GM19193 (cell line): ENCODE measurements around the gene OSBPL8.

Experiments
- POLR2A ChIP-seq: IDR thresholded peaks from 4 replicates; pipeline ENCODE4 v1.6.1; 2011; ENCODE audit not compliant: insufficient read depth, insufficient read length; ENCODE audit errors: extremely low read depth

Gene OSBPL8

GRCh38 chr12:76341436-76342030 lies 218.0 kb downstream of the OSBPL8 start:
- TF ChIP-seq POLR2A = no peak

GRCh38 chr12:76340680-76341435 lies 218.7 kb downstream of the OSBPL8 start:
- no peak for TF ChIP-seq POLR2A

GRCh38 chr12:76337583-76337982 lies 222.0 kb downstream of the OSBPL8 start:
- no peak for TF ChIP-seq POLR2A

GRCh38 chr12:76332606-76333005 lies 227.0 kb downstream of the OSBPL8 start:
- no peak for TF ChIP-seq POLR2A

DNA sequence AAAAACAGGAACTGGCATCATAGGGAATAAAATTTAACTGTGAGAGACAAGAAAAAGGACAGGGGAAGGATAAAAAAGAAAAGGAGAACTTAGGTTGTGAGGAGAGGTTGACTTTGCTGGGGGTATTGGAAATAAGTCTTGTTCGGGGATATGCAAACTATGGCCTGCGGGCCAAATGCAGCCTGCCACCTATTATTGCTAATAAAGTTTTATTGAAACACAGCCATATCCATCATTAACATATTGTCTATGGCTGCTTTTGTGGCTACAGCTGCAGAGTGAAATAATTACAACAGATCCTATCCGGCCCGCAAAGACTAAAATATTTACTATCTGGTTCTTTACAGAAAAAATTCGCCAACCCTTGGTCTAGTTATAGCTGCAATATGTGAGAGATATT lies 230.0 kb downstream of the OSBPL8 start:
- no peak for TF ChIP-seq POLR2A

DNA sequence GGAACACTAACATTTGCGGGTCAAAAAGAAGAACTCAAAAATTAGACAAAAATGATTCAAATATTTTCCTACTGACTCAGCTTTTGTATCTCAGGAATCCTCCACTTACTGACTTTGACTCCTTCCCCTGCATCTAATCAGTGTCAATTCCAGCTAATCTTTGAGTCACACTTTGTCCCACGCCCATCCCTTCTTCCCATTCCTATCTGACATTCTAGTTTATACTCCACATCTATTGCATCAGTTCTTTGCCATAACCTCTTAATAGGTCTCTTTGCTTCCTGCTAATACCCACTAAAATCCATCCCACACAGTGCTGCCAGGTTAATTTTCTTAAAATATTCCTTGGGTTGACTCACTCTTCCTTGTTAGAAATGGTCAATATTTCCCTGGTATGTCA lies 230.4 kb downstream of the OSBPL8 start:
- TF ChIP-seq POLR2A = no peak

DNA sequence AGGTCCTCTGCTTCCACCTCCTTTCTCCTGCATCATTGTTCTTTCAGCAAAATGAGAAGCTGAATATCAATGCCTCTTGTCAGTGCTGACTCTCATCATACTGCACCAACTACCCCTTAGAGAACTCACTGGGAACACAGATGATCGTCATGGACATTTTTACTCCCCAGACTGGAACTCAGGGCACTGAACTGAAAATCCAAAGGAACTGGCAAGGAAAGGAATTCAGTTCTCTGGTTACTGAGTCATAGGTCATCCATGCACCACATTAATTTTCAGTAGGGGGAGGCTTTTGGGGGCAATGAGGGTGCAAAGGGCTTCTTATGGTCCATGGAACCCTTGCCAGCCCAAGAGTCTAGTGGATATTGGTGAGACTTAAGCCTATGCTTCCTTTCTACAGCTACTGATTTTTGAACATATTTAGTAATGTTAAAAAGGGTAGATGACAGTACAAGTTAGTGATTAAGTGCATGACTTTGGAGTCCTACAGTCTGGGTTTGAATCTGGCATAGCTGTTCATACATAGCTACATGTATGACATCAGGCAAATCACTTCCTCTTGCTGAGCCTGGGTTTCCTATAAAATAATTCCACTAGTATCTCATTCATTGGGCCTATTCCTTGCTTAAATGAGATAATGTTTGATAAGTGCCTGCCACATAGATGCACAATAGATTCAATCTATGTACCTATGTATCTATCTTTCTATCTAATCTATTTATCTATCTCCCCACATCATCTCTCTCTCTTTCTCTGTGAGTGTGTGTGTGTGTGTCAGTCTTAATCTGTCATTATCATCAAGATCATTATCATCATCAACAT lies 240.6 kb downstream of the OSBPL8 start:
- no peak for TF ChIP-seq POLR2A

DNA sequence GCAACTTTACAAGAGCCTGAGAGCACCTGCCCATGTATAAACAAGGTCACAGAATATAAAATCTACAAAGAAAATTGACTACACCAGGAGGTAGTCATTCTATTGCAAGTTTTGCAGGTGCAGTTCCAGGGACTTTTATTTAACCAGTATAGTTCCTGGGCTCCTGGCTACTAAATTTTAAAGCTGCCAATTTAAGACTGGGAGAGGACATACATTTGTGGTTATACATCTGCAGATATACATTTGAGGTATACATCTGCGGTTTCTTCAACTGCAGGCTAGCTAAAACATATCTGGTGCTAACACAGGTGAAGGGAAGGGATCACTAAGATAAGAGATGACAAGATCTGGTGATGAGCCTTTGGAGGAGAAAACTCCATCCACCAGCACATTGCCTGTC lies 241.6 kb downstream of the OSBPL8 start:
- no peak for TF ChIP-seq POLR2A

- TF ChIP-seq POLR2A = no peak
Measured at GRCh38 chr12:76316468-76316867, 243.1 kb downstream of the OSBPL8 start.

DNA sequence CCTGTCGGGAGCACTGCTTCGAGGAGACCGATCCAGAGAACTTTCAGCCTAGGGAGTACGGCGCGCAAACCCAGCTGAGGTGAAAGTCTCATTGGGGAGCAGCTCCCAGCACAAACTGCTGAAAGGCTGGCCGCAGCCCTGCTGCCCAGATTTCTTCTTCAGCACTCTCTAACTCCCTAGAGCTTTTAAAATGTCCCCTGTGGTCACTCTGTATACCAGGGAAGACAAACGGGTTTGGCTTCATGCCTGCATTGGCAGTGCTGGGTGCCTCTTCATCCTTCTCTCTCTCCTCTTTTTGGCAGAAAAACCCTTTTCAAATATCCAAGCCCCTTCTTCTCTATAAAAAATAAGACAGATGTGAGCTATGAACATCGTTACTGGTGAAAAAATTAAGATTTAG lies 246.3 kb downstream of the OSBPL8 start:
- TF ChIP-seq POLR2A = no peak

DNA sequence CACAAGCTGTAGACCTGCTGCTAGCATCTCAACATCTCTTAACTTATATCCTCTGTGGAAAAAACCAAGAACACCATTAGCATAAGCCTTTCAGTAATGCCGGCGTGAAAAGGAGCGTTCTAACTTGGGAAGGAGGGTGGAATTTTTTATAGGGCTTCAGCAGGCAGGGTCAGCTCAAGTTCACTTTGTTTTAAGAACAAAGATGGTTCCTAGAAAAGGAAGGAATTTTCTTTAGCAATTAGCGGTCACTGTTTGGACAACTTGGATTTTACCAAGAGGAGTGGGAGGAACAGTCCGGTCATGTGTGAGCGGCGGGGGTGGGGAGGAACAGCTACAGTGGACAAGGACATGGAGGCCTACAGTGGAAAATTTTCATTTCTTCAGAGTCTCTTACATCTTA lies 247.3 kb downstream of the OSBPL8 start:
- TF ChIP-seq POLR2A = no peak

DNA sequence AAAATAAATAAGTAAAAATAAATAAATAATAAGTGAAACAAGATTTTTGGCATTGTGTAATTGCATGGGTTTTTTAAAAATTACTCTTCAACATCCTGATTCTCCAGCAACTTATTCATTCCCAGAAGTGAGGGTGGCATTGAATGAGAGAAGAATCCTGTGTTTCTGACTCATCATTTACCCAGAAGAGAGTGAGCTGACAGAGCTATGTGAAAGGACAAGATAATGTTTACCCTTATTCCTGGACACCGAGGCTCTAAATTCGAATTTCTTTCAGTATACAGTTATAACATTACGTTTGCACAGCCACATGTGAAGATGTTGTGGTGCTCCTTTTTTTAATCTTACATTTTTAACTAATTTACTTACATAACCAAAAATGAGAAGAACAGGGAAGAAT lies 247.8 kb downstream of the OSBPL8 start:
- no peak for TF ChIP-seq POLR2A

- TF ChIP-seq POLR2A = no peak
Measured at GRCh38 chr12:76310110-76310509, 249.5 kb downstream of the OSBPL8 start.

- no peak for TF ChIP-seq POLR2A
Measured at GRCh38 chr12:76308866-76309265, 250.7 kb downstream of the OSBPL8 start.

DNA sequence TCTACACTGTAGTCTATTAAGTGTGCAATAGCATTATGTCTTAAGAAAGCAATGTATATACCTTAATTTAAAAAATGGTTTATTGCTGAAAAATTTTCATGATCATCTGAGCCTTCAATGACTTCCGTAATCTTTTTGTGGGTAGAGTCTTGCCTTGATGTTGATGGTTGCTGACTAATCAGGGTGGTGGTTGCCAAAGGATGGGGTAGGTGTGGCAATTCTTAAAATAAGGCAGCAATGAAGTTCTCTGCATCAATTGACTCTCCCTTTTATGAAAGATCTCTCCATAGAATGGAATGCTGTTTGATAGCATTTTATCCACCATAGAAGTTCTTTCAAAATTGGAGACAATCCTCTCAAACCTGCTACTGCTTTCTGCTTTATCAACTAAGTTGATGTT lies 252.5 kb downstream of the OSBPL8 start:
- no peak for TF ChIP-seq POLR2A

DNA sequence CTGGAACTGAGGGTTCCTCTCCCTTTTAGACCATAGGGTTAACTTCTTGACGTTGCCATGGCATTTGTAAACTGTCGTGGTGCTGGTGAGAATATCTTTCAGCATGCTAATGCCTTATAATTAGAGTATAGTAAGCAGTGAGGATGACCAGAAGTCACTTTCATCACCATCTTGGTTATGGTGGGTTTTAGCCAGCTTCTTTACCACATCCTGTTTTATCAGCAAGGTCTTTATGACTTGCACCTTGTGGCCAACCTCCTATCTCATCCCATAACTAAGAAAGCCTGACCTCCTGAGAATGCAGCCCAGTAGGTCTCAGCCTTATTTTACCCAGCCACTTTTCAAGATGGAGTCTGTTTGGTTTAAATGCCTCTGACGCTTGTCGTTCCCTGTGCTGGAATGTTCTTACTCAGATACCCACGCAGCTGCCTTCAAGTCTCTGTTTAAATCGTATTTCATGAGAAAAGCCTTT lies 255.5 kb downstream of the OSBPL8 start:
- TF ChIP-seq POLR2A = no peak

DNA sequence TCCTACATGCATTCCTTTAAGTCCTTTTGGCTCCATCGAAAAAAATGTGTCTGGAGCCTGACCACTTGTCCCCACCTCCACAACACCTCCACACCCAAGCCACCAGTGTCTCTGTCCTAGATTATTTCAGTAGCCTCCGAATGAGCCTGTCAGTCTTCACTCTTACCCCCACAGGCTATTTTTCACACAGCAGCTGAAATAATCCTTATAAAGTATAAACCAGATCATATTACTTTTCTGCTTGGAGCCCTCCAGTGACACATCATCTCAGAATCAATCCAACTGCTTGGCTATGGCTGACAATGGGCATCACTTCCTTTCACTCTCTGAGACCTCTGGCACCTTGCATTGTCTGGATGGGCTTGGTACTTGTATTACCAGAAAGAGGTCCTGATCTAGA lies 256.2 kb downstream of the OSBPL8 start:
- no peak for TF ChIP-seq POLR2A
